ENCODE results near the gene SLC9B2. TPM values are rescaled to one million over a fixed set of nuclear protein-coding genes. Genes with fewer than 3 reads are reported as not detected.

The SLC9B2 gene
- total and polyA plus RNA-seq, 2 donors from 2014 or later: 0.80 to 6.0 TPM

GRCh38 chr4:103046416-103047290 is 29.9 kb downstream of the SLC9B2 start:
- peak in 3 of 5 donors; percentile 18 to 60 (median 51) for DNase-seq
- FAIRE-seq: peak; percentile 76
- H3K9ac ChIP-seq (ENCODE audit: low read length in 3 of 3): no peak overlapping the region
- H3K27me3 ChIP-seq (ENCODE audit: control insufficient read depth, insufficient read depth, low read length): no peaks in the 10 kb centered on the region
- H3K4me3 ChIP-seq (ENCODE audit: low read length in 3 of 3): no peak overlapping the region
- TF ChIP-seq CTCF (IDR thresholded peaks at IDR 0.05; ENCODE audit: borderline replicate concordance, extremely low read depth, insufficient read depth): peak; percentile 58
- H3K27ac ChIP-seq (ENCODE audit: low read depth in 2 of 2, low read length in 2 of 2): no peak overlapping the region
- H3K36me3 ChIP-seq (ENCODE audit: control insufficient read depth in 2 of 3, insufficient read depth in 3 of 3, low read length in 3 of 3): no peaks in the 10 kb centered on the region
- no peaks in the 10 kb centered on the region for H3K4me1 ChIP-seq (ENCODE audit: control insufficient read depth in 2 of 3, insufficient read depth in 2 of 3, low read depth in 1 of 3, low read length in 3 of 3)
- H3K9me3 ChIP-seq (ENCODE audit: control insufficient read depth in 2 of 3, insufficient read depth in 1 of 3, low read length in 3 of 3): no peaks in the 10 kb centered on the region
- intact Hi-C loops (cut with DNase I): no loop called here

GRCh38 chr4:103044183-103044582 is 32.4 kb downstream of the SLC9B2 start:
- H3K36me3 ChIP-seq (ENCODE audit: control insufficient read depth in 2 of 3, insufficient read depth in 3 of 3, low read length in 3 of 3): no peaks in the 10 kb centered on the region
- no peak overlapping the region for H3K4me3 ChIP-seq (ENCODE audit: low read length in 3 of 3)
- no peak for TF ChIP-seq CTCF (IDR thresholded peaks at IDR 0.05; ENCODE audit: borderline replicate concordance, extremely low read depth, insufficient read depth)
- no peaks in the 10 kb centered on the region for H3K9me3 ChIP-seq (ENCODE audit: control insufficient read depth in 2 of 3, insufficient read depth in 1 of 3, low read length in 3 of 3)
- no peaks in the 10 kb centered on the region for H3K4me1 ChIP-seq (ENCODE audit: control insufficient read depth in 2 of 3, insufficient read depth in 2 of 3, low read depth in 1 of 3, low read length in 3 of 3)
- no peak overlapping the region for H3K9ac ChIP-seq (ENCODE audit: low read length in 3 of 3)
- H3K27ac ChIP-seq (ENCODE audit: low read depth in 2 of 2, low read length in 2 of 2): no peak overlapping the region
- no peak for DNase-seq
- H3K27me3 ChIP-seq (ENCODE audit: control insufficient read depth, insufficient read depth, low read length): no peaks in the 10 kb centered on the region
- no peak for FAIRE-seq
- intact Hi-C loops (cut with DNase I): no loop called here

GRCh38 chr4:103036169-103036568 is 40.4 kb downstream of the SLC9B2 start:
- Histone ChIP-seq H3K27me3 (ENCODE audit: control insufficient read depth, insufficient read depth, low read length) (no peaks in the 10 kb centered on the region), H3K9ac (ENCODE audit: low read length in 3 of 3) (no peak overlapping the region), H3K4me3 (ENCODE audit: low read length in 3 of 3) (no peak overlapping the region), H3K9me3 (ENCODE audit: control insufficient read depth in 2 of 3, insufficient read depth in 1 of 3, low read length in 3 of 3) (no peaks in the 10 kb centered on the region), H3K4me1 (ENCODE audit: control insufficient read depth in 2 of 3, insufficient read depth in 2 of 3, low read depth in 1 of 3, low read length in 3 of 3) (no peaks in the 10 kb centered on the region), H3K36me3 (ENCODE audit: control insufficient read depth in 2 of 3, insufficient read depth in 3 of 3, low read length in 3 of 3) (no peaks in the 10 kb centered on the region), H3K27ac (ENCODE audit: low read depth in 2 of 2, low read length in 2 of 2) (no peak overlapping the region)
- intact Hi-C loops (cut with DNase I): no loop called here
- no peak for TF ChIP-seq CTCF (IDR thresholded peaks at IDR 0.05; ENCODE audit: borderline replicate concordance, extremely low read depth, insufficient read depth)
- DNase-seq (no peak), FAIRE-seq (no peak)
